Activated CD4-positive, alpha-beta T cell treated with anti-CD3 and anti-CD28 coated beads, Interleukin-2, amount 50 U/mL, for 4 hours (primary cell): ENCODE measurements around the gene TMEM273.

ENCODE experiments used
- DNase-seq, 2 experiments: peaks; one replicate each; pipeline ENCODE4 v3.0.0-alpha.2; 2020

Gene TMEM273

DNA sequence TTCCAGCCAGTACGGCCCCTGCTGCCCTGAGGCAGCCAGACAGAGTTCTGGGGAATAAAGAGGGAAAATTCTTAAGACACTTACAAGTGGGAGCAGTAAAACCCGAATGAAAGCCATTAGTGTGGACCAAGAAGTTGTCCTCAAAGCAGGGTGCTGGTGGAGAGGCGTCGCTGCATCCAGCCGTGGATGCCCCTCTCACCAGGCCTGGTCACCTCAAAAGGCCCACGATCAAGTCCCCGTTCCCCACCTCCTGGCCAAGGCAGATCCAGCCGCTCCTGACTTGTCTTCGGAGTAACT is 73.5 kb downstream of the TMEM273 start:
- DNase-seq = no peak

- no peak for DNase-seq
These were observed 74.5 kb downstream of the TMEM273 start for GRCh38 chr10:49113741-49114141.

- DNase-seq = no peak
These were observed 75.3 kb downstream of the TMEM273 start for GRCh38 chr10:49112851-49113250.

DNA sequence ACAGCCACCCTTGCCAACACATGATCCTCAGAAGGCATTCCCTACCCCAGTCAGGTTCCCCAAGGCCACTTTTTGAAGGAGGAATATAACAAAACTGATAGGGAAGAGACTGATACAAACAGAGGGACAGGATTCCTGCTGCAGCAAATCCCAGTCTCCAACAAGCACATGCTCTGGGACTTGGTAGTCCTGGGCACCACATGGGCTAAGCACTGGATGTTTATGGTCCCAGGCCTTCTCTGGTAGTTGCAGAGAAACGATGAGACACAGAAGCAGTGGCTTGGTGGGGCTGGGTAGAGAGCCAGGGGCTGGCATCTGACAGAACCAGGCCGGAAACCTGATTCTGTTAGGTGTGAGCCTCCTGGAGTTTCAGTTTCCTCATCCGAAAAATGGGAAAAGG is 76.1 kb downstream of the TMEM273 start:
- DNase-seq = no peak

GRCh38 chr10:49111320-49111698 is 76.9 kb downstream of the TMEM273 start:
- no peak for DNase-seq

DNA sequence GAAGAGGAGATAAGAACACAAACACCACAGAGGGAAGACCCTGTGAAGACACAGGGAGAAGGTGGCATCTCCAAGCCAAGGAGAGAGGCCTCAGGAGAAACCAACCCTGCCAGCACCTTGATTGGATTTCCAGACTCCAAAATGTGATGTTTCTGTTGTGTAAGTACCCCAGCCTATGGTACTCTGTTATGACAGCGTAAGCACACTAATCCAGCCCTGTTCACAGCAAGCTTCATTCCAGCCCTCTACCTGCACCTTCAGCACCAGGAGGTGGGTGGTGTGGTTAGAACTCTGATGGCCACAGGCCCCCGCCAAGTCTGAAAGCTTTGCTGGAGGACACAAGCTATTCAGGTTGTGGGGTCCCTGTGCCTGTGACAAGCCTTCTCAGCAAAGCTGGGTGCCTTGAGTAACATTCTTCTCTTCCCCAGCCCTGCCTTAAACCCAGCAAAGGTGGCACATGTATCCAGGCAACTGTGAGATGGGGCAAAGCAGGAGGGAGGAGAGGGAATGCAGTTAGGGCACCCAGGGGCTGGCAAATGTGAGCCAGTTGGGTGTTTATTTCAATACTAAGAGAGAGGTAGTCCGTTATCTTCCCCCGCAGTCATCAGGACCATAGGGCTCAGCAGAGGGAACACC is 77.4 kb downstream of the TMEM273 start:
- DNase-seq = no peak

DNA sequence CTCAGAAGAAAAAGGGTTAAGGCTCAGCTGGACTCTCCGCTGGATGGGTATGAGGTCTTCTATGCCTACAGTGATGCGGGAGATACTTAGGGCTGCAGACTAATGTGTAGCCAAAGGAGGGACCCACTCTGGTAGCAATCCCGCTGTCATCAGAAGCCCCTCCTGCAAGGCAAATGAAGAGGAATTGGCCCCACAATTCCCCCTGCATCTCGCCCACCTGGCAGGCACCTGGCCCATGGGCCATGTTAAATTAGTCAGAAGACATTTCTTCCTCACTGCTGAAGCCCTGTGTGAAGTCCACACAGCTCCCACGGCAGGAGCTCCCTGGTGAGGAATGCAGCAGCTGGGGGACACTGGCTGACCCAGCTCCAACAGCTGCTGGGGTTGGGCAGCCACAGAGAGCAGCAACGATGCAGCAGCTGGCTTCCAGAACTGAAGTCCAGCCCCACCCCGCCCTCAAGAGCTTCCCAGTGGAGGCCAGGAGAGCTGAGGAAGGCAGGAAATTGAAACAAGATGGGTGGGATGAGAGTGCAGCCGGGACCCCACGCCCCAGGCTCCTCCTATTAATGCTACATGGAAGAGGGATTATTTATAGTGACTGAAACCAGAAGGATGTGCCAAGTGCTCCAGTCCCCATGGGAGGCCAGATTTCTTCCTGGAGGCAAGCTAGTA is 78.4 kb downstream of the TMEM273 start:
- DNase-seq = no peak

GRCh38 chr10:49108656-49109055 is 79.5 kb downstream of the TMEM273 start:
- DNase-seq = no peak

DNA sequence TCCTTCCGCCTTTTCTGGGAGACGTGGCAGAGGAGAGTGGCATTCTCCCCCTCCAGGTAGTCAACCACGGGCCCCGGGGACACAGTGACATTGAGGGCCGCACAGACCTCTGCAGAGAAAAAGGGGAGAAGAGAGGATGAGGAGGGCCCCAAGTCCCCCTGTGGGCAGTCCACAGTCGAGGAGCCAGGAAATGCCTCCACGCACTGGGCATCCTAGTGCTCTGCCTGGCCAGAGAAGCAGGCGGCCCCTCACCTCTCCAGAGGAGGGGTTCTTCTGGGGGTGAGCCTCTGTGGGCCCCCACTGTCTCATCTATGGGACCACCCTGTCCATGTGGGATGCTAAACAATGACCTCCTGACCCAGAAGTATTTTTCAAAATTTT is 80.3 kb downstream of the TMEM273 start:
- no peak for DNase-seq

DNA sequence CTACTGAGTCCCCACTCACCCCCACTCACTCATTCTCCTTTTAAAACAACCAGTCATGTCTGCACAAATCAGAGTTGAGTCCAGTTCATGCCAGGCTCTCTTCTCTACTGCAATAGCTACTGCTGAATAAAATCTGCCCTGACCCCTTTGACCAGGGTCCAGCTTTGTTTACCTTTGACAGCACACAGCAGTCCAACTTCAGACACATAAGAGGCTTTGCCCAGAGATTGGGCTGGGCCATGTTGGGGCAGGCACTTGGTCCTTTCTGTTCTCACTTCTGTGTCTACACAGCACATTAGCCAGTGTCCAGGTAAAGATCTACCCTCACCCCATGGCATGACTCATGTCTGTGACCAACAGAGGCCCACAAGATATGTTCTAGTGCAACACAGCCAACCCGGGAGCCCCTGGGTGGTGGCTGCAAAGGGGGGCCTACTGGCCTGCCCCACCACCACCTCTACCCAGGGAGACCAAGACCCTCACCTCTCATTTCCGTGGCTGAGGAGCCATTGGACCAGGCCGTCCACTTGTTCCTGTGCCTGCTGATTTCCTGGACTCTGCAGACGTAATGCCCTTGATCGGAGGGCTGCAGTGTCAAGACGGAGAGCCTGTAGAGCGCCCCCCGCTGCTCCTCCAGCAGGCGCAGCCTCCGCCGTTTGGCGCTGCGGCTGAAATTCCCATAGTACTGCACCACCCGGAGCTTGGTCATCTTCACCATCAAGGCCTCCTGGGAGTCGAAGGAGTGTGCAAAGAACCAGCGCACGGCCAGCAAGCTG is 80.9 kb downstream of the TMEM273 start:
- DNase-seq = no peak

- DNase-seq = no peak
These were observed 81.7 kb downstream of the TMEM273 start for GRCh38 chr10:49106451-49106850.

DNA sequence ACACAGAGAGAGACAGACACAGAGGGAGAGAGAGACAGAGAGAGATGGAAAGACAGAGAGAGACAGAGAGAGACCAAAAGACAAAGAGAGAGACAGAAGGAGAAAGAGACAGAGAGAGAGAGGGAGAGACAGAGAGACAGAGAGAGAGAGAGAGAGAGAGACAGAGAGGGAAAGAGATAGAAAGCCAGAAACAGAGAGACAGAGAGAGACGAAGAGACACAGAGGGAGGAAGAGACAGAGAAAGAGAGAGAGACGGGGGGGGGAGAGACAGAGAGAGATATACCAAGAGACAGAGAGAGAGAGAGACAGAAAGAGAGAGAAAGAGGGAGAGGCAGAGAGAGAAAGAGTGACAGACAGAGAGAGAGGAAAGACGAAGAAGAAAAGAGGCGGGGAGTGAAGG is 83.1 kb downstream of the TMEM273 start:
- DNase-seq = no peak
